Thymus (tissue), 11 donors: ENCODE measurements around the gene SLC16A9. TPM values are rescaled to one million over a fixed set of nuclear protein-coding genes. Genes with fewer than 3 reads are reported as not detected.
"Not testable (repeated sequence)": the region's sequence is repeated elsewhere in the genome, so short reads cannot be mapped to it uniquely, and the experiment has no call there.

ENCODE experiments used
- DNase-seq, 9 donors: peaks; one replicate each; pipeline ENCODE4 v3.0.0-alpha.2; 2013; ENCODE audit warnings: low spot score in 9 of 9, low read depth in 6 of 9, missing footprints in 1 of 9
- H3K27ac ChIP-seq, 2 donors: one replicate each; pipeline ENCODE4 v1.5.1; 2013; ENCODE audit warnings: control low read depth in 1 of 2, low read depth in 1 of 2, low read length in 1 of 2, mild to moderate bottlenecking in 1 of 2, moderate library complexity in 1 of 2
- H3K27me3 ChIP-seq, 2 donors: one replicate each; pipeline ENCODE4 v1.5.1; 2013; ENCODE audit warnings: low read length in 1 of 2; ENCODE audit not compliant: control insufficient read depth in 2 of 2, insufficient read depth in 1 of 2
- H3K36me3 ChIP-seq, 2 donors: one replicate each; pipeline ENCODE4 v1.5.1; 2013; ENCODE audit warnings: low read length in 1 of 2, mild to moderate bottlenecking in 1 of 2, moderate library complexity in 1 of 2; ENCODE audit not compliant: control insufficient read depth in 2 of 2, insufficient read depth in 2 of 2
- H3K4me1 ChIP-seq, 2 donors: one replicate each; pipeline ENCODE4 v1.5.1; 2013; ENCODE audit warnings: low read length in 2 of 2; ENCODE audit not compliant: control insufficient read depth in 2 of 2, insufficient read depth in 2 of 2
- H3K4me3 ChIP-seq, 2 donors: one replicate each; pipeline ENCODE4 v1.5.1; 2013; ENCODE audit warnings: low read length in 2 of 2, control low read depth in 1 of 2, mild to moderate bottlenecking in 1 of 2
- H3K9me3 ChIP-seq, 2 donors: one replicate each; pipeline ENCODE4 v1.5.1; 2013; ENCODE audit warnings: low read length in 1 of 2, mild to moderate bottlenecking in 1 of 2; ENCODE audit not compliant: control insufficient read depth in 2 of 2, insufficient read depth in 1 of 2
- WGBS: extraction: QIAGEN DNeasy Blood & Tissue Kit; methylation state at CpG from one replicate; pipeline ENCODE4 v1.1.7; 2013; 5-methylcytosine and 5-hydroxymethylcytosine counted together
- polyA plus RNA-seq: library from polyadenylated mRNA; stranded (reverse); fragments of 200-250 nt; gene quantifications from one replicate; pipeline ENCODE4 v1.2.3, GENCODE V29; 2013
- total RNA-seq: library from RNA; stranded (reverse); fragments of 120-200 nt; gene quantifications from one replicate; pipeline ENCODE4 v1.2.4, GENCODE V29; 2013
- donor health status: healthy.

The SLC16A9 gene
- total and polyA plus RNA-seq, 2 donors, result 1.6 to 5.3 TPM

GRCh38 chr10:59744762-59745161 is 35.1 kb upstream of the SLC16A9 start:
- not testable (repeated sequence) for H3K27ac ChIP-seq, H3K9me3 ChIP-seq, H3K27me3 ChIP-seq, H3K4me1 ChIP-seq, H3K36me3 ChIP-seq, H3K4me3 ChIP-seq, DNase-seq
- WGBS, result 94% methylated on average over 6 of the region's 6 CpGs

- not testable (repeated sequence) for H3K27ac ChIP-seq, H3K27me3 ChIP-seq, H3K4me3 ChIP-seq, H3K36me3 ChIP-seq, DNase-seq, H3K9me3 ChIP-seq, H3K4me1 ChIP-seq
- WGBS, result 95% methylated on average over 32 of the region's 32 CpGs
Measured at GRCh38 chr10:59744156-59744555, 34.5 kb upstream of the SLC16A9 start.

GRCh38 chr10:59741583-59741982 is 31.9 kb upstream of the SLC16A9 start:
- no peaks in the 10 kb centered on the region for H3K27me3 ChIP-seq
- no peaks in the 10 kb centered on the region for H3K36me3 ChIP-seq
- 95% methylated on average over 5 of the region's 5 CpGs for WGBS
- H3K9me3 ChIP-seq, result no peaks in the 10 kb centered on the region
- no peak for DNase-seq
- no peak overlapping the region for H3K27ac ChIP-seq
- no peak overlapping the region for H3K4me3 ChIP-seq
- H3K4me1 ChIP-seq, result no peaks in the 10 kb centered on the region

- no peak overlapping the region for H3K27ac ChIP-seq
- H3K4me3 ChIP-seq, result no peak overlapping the region
- no peaks in the 10 kb centered on the region for H3K36me3 ChIP-seq
- H3K9me3 ChIP-seq, result no peaks in the 10 kb centered on the region
- no peaks in the 10 kb centered on the region for H3K27me3 ChIP-seq
- DNase-seq, result no peak
- no peaks in the 10 kb centered on the region for H3K4me1 ChIP-seq
Measured at GRCh38 chr10:59741048-59741447, 31.4 kb upstream of the SLC16A9 start.

DNA sequence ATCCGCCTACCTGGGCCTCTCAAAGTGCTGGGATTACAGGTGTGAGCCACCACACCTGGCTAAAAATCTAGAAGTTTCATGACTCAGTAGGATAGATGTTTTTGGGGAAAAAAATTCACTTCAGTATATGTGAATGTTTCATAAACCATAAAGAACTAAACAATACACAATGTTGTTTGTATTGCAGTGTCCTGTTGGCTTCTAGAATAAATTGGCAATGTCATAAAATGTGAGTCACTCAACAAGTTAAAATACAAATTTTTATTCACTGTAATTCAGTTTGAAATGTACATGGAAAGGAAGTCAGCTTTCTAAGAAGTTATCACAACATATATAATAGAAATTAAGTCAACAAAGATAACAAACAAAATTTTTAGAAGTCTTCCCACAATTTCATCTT is 27.1 kb upstream of the SLC16A9 start:
- no peak for DNase-seq
- 91% methylated on average over 1 of the region's 1 CpG for WGBS
- Histone ChIP-seq H3K36me3 (no peaks in the 10 kb centered on the region), H3K4me1 (no peaks in the 10 kb centered on the region), H3K4me3 (no peak overlapping the region), H3K27ac (no peak overlapping the region), H3K9me3 (no peaks in the 10 kb centered on the region), H3K27me3 (no peaks in the 10 kb centered on the region)

- H3K27me3 ChIP-seq, result no peaks in the 10 kb centered on the region
- H3K4me3 ChIP-seq, result no peak overlapping the region
- no peaks in the 10 kb centered on the region for H3K4me1 ChIP-seq
- no peaks in the 10 kb centered on the region for H3K9me3 ChIP-seq
- 85% methylated on average over 1 of the region's 1 CpG for WGBS
- H3K27ac ChIP-seq, result no peak overlapping the region
- DNase-seq, result no peak
- no peaks in the 10 kb centered on the region for H3K36me3 ChIP-seq
Measured at GRCh38 chr10:59735296-59735695, 25.6 kb upstream of the SLC16A9 start.

- WGBS, result 98% methylated on average over 3 of the region's 3 CpGs
- Histone ChIP-seq H3K4me1 (no peaks in the 10 kb centered on the region), H3K4me3 (no peak overlapping the region), H3K27ac (no peak overlapping the region), H3K9me3 (no peaks in the 10 kb centered on the region), H3K36me3 (no peaks in the 10 kb centered on the region), H3K27me3 (no peaks in the 10 kb centered on the region)
- no peak for DNase-seq
Measured at GRCh38 chr10:59734014-59734462, 24.4 kb upstream of the SLC16A9 start.

- not testable (repeated sequence) for H3K36me3 ChIP-seq, H3K4me3 ChIP-seq, H3K9me3 ChIP-seq, H3K27me3 ChIP-seq, H3K4me1 ChIP-seq, H3K27ac ChIP-seq, DNase-seq
- WGBS, result 97% methylated on average over 16 of the region's 16 CpGs
Measured at GRCh38 chr10:59733321-59734013, 23.8 kb upstream of the SLC16A9 start.

- H3K4me1 ChIP-seq, H3K9me3 ChIP-seq, H3K36me3 ChIP-seq, H3K27me3 ChIP-seq, H3K4me3 ChIP-seq, DNase-seq, H3K27ac ChIP-seq: not testable (repeated sequence)
- WGBS, result 83% methylated on average over 4 of the region's 4 CpGs
Measured at GRCh38 chr10:59732849-59733248, 23.2 kb upstream of the SLC16A9 start.
